HepG2 (cell line): ENCODE measurements around the gene NEDD1. TPM values are rescaled to one million over a fixed set of nuclear protein-coding genes. Genes with fewer than 3 reads are reported as not detected.
A peak's percentile ranks its signal among the peaks of the same experiment; 100 is the strongest.

ENCODE experiments used
- GTF3A ChIP-seq: sonication (generic); formaldehyde crosslinking; conservative IDR thresholded peaks from 2 replicates; pipeline ENCODE4 v1.4.0; 2020; ENCODE audit warnings: mild to moderate bottlenecking, missing genetic modification reagents
- IRF1 ChIP-seq: sonication (generic); formaldehyde crosslinking; IDR thresholded peaks from 2 replicates; pipeline ENCODE4 v1.4.0; 2020; ENCODE audit warnings: low read depth, mild to moderate bottlenecking, missing genetic modification reagents
- KLF6 ChIP-seq: IDR thresholded peaks from 2 replicates; pipeline ENCODE4 v1.8.0; 2016; ENCODE audit warnings: missing biosample characterization, missing genetic modification reagents
- PATZ1 ChIP-seq: sonication (generic); formaldehyde crosslinking; IDR thresholded peaks from 2 replicates; pipeline ENCODE4 v1.4.0; 2020; ENCODE audit warnings: missing genetic modification reagents
- SALL2 ChIP-seq: sonication (generic); formaldehyde crosslinking; IDR thresholded peaks from 2 replicates; pipeline ENCODE4 v1.8.1; 2023; ENCODE audit warnings: mild to moderate bottlenecking, missing genetic modification reagents, inconsistent platforms
- SMC3 ChIP-seq: IDR thresholded peaks from 2 replicates; pipeline ENCODE4 v1.6.1; 2011; ENCODE audit warnings: low read length, improper control_type of control experiment
- SNAI1 ChIP-seq: sonication (generic); formaldehyde crosslinking; IDR thresholded peaks from 2 replicates; pipeline ENCODE4 v1.5.0; 2020; ENCODE audit warnings: mild to moderate bottlenecking, missing genetic modification reagents, borderline replicate concordance
- SOX6 ChIP-seq, 2 experiments: fragments of 450-650 bp in 1 of 2; sonication (generic) in 1 of 2; formaldehyde crosslinking in 1 of 2; IDR thresholded peaks; 2 replicates each; pipeline versions ENCODE4 v1.4.0 to v1.6.1; 2017 to 2020; ENCODE audit warnings: antibody characterized with exemption in 1 of 2, mild to moderate bottlenecking in 1 of 2, missing genetic modification reagents in 1 of 2
- TAF15 ChIP-seq: fragments of 200-400 bp; formaldehyde crosslinking; IDR thresholded peaks from one replicate; pipeline ENCODE4 v1.6.1; 2018; ENCODE audit warnings: mild to moderate bottlenecking, low read depth, low read length; ENCODE audit not compliant: poor library complexity, severe bottlenecking
- ZBTB46 ChIP-seq: sonication (generic); formaldehyde crosslinking; IDR thresholded peaks from 2 replicates; pipeline ENCODE4 v1.4.0; 2020; ENCODE audit warnings: mild to moderate bottlenecking, missing genetic modification reagents, borderline replicate concordance
- ZBTB8A ChIP-seq: sonication (generic); formaldehyde crosslinking; IDR thresholded peaks from 2 replicates; pipeline ENCODE4 v1.4.0; 2020; ENCODE audit warnings: mild to moderate bottlenecking, low read depth, missing genetic modification reagents, borderline replicate concordance
- ZNF550 ChIP-seq: sonication (generic); formaldehyde crosslinking; IDR thresholded peaks from 2 replicates; pipeline ENCODE4 v1.4.0; 2020; ENCODE audit warnings: mild to moderate bottlenecking, missing genetic modification reagents, borderline replicate concordance
- ZNF598 ChIP-seq: sonication (generic); formaldehyde crosslinking; IDR thresholded peaks from 2 replicates; pipeline ENCODE4 v1.5.1; 2020; ENCODE audit warnings: mild to moderate bottlenecking, missing genetic modification reagents, borderline replicate concordance
- ZNF639 ChIP-seq: conservative IDR thresholded peaks from 2 replicates; pipeline ENCODE4 v1.6.1; 2018; ENCODE audit warnings: missing genetic modification reagents
- ZSCAN12 ChIP-seq: sonication (generic); formaldehyde crosslinking; IDR thresholded peaks from 2 replicates; pipeline ENCODE4 v1.9.0; 2021; ENCODE audit warnings: mild to moderate bottlenecking, missing genetic modification reagents
- ZSCAN9 ChIP-seq: IDR thresholded peaks from 2 replicates; pipeline ENCODE4 v1.6.1; 2016; ENCODE audit warnings: borderline replicate concordance
- polyA plus RNA-seq, 8 experiments: library from polyadenylated mRNA; depleted of rRNA in 3 of 8; stranded (reverse) in 7 of 8; unstranded in 1 of 8; fragments of >200 nt; fragmentation: Illumina TruSeq in 4 of 8; extraction: Trizol in 4 of 8; gene quantifications; 2 replicates each; pipeline versions ENCODE4 v1.2.1 to v1.2.3, GENCODE V29; 2011 to 2016; ENCODE audit warnings: low read depth in 4 of 8, missing spikeins in 1 of 8, mixed read lengths in 1 of 8; ENCODE audit not compliant: insufficient read depth in 1 of 8
- total RNA-seq, 5 experiments: library from RNA; depleted of rRNA; stranded (reverse); fragments of >200 nt; fragmentation: Illumina TruSeq; extraction: Trizol; gene quantifications; 2 replicates each; pipeline ENCODE4 v1.2.3, GENCODE V29; 2016; ENCODE audit warnings: low read depth in 1 of 5

NEDD1 gene
- total and polyA plus RNA-seq, 2 of the 13 experiments (the other 11 are each of a cell fraction or from before 2014, with no cell fraction given), result 11.2 to 21.5 TPM

- TF ChIP-seq SALL2 (CRISPR knock-in tag) (0 out of 2 replicates have a peak, but pooled peaks have one; percentile 60), SMC3 (no peak), GTF3A (no peak), ZSCAN9 (CRISPR knock-in tag) (peak; percentile 80), ZNF598 (CRISPR knock-in tag) (peak; percentile 43; the same call in 1 of the 2 replicates), PATZ1 (CRISPR knock-in tag) (peak; percentile 96), IRF1 (CRISPR knock-in tag) (no peak), ZBTB8A (CRISPR knock-in tag) (no peak), TAF15 (peak; percentile 68), SOX6 (IDR thresholded peaks at IDR 0.05) (no peak), SOX6 (CRISPR knock-in tag; IDR thresholded peaks at IDR 0.05) (peak; percentile 79), ZBTB46 (CRISPR knock-in tag) (no peak), ZNF550 (CRISPR knock-in tag) (no peak), ZSCAN12 (CRISPR knock-in tag) (no peak), SNAI1 (CRISPR knock-in tag) (no peak), KLF6 (0 out of 2 replicates have a peak, but pooled peaks have one; percentile 23), ZNF639 (peak; percentile 88)
Measured at GRCh38 chr12:96906849-96907670, at the start of gene NEDD1 (continued).
